ENCODE data around the gene BSCL2. TPM values are rescaled to one million over a fixed set of nuclear protein-coding genes. Genes with fewer than 3 reads are reported as not detected.
A peak's percentile ranks its signal among the peaks of the same experiment; 100 is the strongest.

Gene BSCL2
- total and polyA plus RNA-seq, 4 donors = 30.7 to 190 (median 93.0) TPM

- H3K27me3 ChIP-seq (ENCODE audit: control insufficient read depth in 3 of 3, insufficient read depth in 3 of 3, low read length in 2 of 3) = no peaks in the 10 kb centered on the region
- H3K27ac ChIP-seq (ENCODE audit: low read depth in 1 of 2, low read length in 1 of 2) = no peak overlapping the region
- H3K4me1 ChIP-seq (ENCODE audit: control insufficient read depth in 5 of 5, insufficient read depth in 5 of 5, low read length in 5 of 5) = peaks cover 0 to 25% (median 6%) of the 10 kb centered on the region in 5 donors
- no peaks in the 10 kb centered on the region for H3K9me3 ChIP-seq (ENCODE audit: control insufficient read depth in 4 of 4, insufficient read depth in 3 of 4, low read length in 3 of 4)
- WGBS, 2 donors = 89 to 91% methylated on average over 6 of the region's 6 CpGs
- ATAC-seq (ENCODE audit: insufficient read depth, low FRiP score) (no peak), DNase-seq (no peak)
- H3K4me3 ChIP-seq = no peak overlapping the region
- TF ChIP-seq CTCF (IDR thresholded peaks at IDR 0.05; ENCODE audit: control extremely low read depth, extremely low read depth) = no peak
- no peak overlapping the region for H3K9ac ChIP-seq (ENCODE audit: insufficient read depth in 1 of 2, low read length in 2 of 2)
- peaks cover 0 to 24% (median 18%) of the 10 kb centered on the region in 4 donors for H3K36me3 ChIP-seq (ENCODE audit: control insufficient read depth in 4 of 4, insufficient read depth in 4 of 4, low read length in 4 of 4)
Observed at GRCh38 chr11:62647609-62648005, 59.6 kb downstream of the BSCL2 start.

GRCh38 chr11:62646825-62647608 lies 60.2 kb downstream of the BSCL2 start:
- DNase-seq = no peak
- WGBS, 2 donors = 66 to 73% methylated on average over 32 of the region's 32 CpGs
- H3K9ac ChIP-seq (ENCODE audit: insufficient read depth in 1 of 2, low read length in 2 of 2) = peak overlapping the region in 1 of 2 donors; percentile 23
- no peak overlapping the region for H3K4me3 ChIP-seq
- H3K36me3 ChIP-seq (ENCODE audit: control insufficient read depth in 4 of 4, insufficient read depth in 4 of 4, low read length in 4 of 4) = peaks cover 0 to 24% (median 18%) of the 10 kb centered on the region in 4 donors
- no peaks in the 10 kb centered on the region for H3K27me3 ChIP-seq (ENCODE audit: control insufficient read depth in 3 of 3, insufficient read depth in 3 of 3, low read length in 2 of 3)
- peak overlapping the region in 1 of 2 donors; percentile 55 for H3K27ac ChIP-seq (ENCODE audit: low read depth in 1 of 2, low read length in 1 of 2)
- no peak for TF ChIP-seq CTCF (IDR thresholded peaks at IDR 0.05; ENCODE audit: control extremely low read depth, extremely low read depth)
- no peak for ATAC-seq (ENCODE audit: insufficient read depth, low FRiP score)
- H3K9me3 ChIP-seq (ENCODE audit: control insufficient read depth in 4 of 4, insufficient read depth in 3 of 4, low read length in 3 of 4) = no peaks in the 10 kb centered on the region
- H3K4me1 ChIP-seq (ENCODE audit: control insufficient read depth in 5 of 5, insufficient read depth in 5 of 5, low read length in 5 of 5) = peaks cover 0 to 20% (median 6%) of the 10 kb centered on the region in 5 donors

GRCh38 chr11:62645946-62646824 lies 61.0 kb downstream of the BSCL2 start, which contains the start of gene GANAB:
Gene GANAB (minus strand): TSS chr11:62646613. CDS start chr11:62646599, 14 bp downstream.
- Histone ChIP-seq H3K9ac (ENCODE audit: insufficient read depth in 1 of 2, low read length in 2 of 2) (peak within 1 kb of the TSS; percentile 80 to 89), H3K27me3 (ENCODE audit: control insufficient read depth in 3 of 3, insufficient read depth in 3 of 3, low read length in 2 of 3) (no peaks in the 10 kb centered on the region), H3K4me1 (ENCODE audit: control insufficient read depth in 5 of 5, insufficient read depth in 5 of 5, low read length in 5 of 5) (peaks cover 0 to 14% (median 6%) of the 10 kb centered on the region in 5 donors), H3K4me3 (peak within 1 kb of the TSS; percentile 81), H3K36me3 (ENCODE audit: control insufficient read depth in 4 of 4, insufficient read depth in 4 of 4, low read length in 4 of 4) (peaks cover 0 to 24% (median 18%) of the 10 kb centered on the region in 4 donors), H3K27ac (ENCODE audit: low read depth in 1 of 2, low read length in 1 of 2) (peak within 1 kb of the TSS; percentile 92), H3K9me3 (ENCODE audit: control insufficient read depth in 4 of 4, insufficient read depth in 3 of 4, low read length in 3 of 4) (no peaks in the 10 kb centered on the region)
- peak; percentile 98 for ATAC-seq (ENCODE audit: insufficient read depth, low FRiP score)
- peak; percentile 99 for DNase-seq
- no peak for TF ChIP-seq CTCF (IDR thresholded peaks at IDR 0.05; ENCODE audit: control extremely low read depth, extremely low read depth)
- 0% methylated on average over 72 to 73 of the region's 73 CpGs for WGBS, 2 donors
